ENCODE data around the gene SLC6A20.

Gene SLC6A20

DNA sequence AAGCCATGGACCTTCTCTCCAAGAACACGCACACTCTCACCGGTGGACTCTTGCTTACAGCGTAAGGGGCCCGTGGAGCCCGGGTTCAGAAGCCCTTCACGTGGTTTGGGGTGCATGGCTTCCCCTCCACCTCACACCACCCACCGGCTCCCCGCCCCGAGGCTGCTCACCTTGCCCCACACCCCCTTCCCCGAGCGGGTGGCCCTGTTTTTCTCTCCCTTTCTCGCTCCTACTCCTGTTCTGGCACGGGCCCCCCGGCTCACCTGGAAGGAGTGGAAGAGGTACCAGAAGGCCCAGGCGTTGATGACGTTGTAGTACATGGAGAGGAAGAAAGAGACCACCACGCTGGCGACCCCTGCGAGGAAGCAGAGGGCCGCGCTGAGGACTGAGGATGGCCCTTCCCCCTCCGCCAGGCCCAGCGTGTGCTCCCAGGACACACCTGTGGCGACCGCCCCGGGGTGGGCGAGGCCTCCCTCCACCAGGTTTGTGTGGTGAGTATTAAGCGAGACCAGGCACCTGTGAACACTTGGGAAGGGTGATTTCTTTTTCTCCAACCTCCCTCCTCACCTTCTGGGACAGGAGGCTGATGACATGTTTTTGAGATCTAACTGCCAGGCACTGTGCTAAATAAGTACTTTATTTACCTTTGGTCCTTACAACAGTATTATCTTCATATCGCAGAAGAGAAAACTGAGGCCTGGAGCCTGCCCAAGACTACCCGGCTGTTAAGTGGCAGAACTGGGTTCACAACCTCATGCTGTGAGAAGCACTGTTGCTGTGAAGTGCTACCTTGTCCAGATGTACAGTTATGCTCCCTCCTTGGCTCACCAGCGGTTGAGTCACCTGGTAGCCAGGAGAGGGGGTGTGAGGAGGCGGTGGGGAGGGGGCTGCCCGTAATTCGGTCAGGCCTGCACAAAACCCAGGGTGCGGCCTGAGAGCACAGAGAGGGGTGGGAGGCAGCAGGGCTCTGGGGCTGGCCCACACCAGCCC is 16.3 kb downstream of the SLC6A20 start:
- no peak for DNase-seq (ENCODE audit: low read depth in 2 of 2)

DNA sequence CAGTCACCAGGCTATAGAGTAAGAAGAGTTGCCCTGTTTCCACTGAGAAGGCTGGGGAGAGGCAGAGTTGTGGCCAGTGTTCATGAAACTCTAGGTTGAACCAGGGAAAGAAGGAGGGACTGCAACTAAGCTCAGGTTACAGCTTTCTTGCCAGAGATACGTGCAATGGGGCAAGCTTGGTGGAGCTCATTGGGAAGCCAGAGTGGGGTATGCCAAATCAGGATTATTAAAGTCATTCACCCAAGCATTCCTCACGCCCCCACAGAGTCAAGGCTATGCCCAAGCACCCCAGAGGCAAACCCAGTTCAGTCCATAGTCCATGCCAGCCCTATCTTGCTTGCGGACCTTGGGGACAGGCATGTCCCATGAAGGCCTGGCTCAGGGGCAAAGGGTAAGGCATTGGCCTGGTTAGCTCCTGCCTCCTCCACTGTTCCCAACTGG is 17.6 kb downstream of the SLC6A20 start:
- no peak for DNase-seq (ENCODE audit: low read depth in 2 of 2)

DNA sequence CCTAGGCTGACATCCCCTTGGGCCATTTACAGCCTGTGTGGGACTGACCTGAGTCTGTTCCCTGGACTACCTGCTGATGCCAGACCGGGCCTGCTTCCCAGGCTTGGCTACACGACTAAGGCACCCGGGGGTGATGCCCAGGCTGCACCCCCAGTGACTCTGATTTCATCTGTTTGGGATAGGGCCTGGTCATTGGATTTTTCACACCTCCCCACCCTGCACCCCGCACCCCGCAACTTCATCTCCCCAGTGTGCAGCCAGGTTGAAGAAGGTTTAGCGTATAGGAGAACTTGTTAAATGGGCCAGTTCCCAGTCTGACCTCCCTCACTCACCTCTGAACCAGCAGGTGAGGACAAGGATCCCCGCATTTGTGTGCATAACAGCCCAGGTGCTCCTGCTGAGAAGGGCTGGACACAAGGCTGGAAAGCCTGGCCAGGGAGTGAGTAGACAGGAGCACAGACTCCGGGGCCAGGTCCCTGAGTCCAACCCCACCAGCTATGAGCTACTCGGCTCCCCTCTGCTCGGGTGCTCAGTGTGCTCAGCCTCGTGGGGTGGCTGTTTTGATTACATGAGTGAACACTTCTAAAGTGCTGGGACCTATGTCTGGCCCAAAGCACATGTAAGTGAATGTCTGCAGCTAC is 18.5 kb downstream of the SLC6A20 start:
- DNase-seq (ENCODE audit: low read depth in 2 of 2): no peak

DNA sequence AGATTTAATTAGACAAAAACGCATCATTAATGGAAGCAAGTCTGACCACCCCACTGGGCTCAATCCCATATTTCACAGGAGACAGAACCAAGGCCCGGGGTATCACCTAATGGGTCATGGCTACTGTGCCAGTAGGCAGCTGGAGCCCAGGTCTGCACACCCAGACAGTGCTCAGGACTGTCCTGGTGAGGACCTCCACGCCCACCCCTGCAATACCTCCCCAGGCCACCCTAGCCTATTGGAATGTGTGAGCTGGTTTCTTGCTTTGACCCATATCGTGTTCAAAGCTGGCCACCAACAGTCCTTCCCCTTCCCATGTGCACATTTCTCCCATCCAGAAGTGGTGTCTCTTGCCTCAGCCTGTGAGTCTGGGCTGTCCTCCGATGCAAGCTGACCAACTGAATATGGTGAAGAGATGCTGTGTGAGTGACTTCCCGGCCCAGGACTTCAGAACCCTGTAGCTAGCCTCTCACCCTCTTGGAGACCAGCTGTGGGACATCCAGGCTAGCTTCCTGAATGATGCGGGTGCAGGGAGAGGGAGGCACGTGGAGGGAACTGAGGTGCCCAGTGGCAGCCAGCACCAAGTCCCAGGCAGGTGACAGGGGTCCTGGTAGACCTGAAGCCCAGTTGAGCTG is 19.1 kb downstream of the SLC6A20 start:
- DNase-seq (ENCODE audit: low read depth in 2 of 2): no peak

DNA sequence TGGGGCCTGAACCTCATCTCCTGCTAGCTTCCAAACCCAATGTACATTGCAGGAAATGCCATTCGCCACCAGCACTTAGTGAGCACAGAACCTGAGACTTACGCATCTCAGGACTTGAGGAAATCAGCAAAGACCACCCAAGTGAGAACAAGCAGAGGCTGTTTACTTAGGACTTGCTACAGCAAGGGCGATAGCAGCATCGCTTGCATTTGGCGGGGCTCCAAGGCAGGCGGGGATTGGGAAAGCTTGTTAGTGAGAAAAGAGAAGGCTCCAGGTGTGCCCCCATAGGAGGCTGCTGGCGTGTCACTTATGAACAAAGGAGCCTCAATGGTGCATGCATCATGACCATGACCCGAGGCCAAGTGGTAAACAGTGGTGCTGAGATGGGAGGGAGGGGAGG is 19.7 kb downstream of the SLC6A20 start:
- DNase-seq (ENCODE audit: low read depth in 2 of 2): no peak

DNA sequence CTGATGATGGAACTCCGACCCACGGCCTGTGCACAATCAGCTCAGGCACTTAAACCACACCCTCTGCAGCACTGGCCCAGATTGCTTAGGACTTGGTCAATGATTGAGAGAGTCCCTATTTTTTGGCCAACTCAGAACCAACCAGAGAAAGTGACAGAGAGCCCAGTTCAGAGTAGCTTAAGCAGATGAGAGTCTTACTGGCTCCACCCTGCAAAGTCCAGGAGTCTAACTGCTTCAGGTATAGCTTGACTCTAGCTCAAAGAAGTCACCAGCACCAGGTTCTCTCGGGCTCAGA is 20.1 kb downstream of the SLC6A20 start:
- no peak for DNase-seq (ENCODE audit: low read depth in 2 of 2)

DNA sequence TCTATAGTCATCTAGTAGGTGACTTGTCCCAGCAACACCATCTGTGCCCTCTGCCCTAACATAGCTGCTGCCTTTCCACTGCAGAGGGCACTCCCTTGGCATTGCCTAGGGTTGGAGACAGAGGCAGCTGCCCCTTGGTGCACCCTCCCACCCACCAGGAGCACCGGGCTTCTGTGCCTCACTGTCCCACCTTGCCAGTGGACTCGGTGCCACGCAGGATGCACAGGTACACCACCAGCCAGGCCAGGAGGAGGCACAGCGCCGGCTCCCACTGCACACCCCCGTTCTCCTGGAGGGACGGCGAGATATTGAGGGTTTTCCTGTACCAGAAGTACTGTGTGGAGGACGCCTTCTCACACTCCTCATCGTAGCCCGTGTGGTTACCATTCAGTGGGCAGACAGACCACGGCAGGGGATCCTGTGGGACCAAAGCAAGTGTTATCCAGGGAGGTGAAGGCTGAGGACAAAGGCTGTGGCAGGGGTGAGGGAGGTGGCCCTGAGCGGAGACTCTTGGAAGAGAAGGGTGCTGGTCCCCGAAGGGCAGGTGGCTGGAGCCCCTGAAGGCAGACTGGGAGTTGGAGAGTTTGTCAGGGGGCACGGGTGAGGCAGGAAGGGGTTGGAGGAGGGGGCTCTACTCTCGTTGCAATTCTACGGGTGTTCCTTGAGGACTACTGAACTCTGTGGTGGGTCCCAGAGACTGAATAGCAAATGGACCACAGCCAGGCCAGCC is 20.6 kb downstream of the SLC6A20 start:
- no peak for DNase-seq (ENCODE audit: low read depth in 2 of 2)

DNA sequence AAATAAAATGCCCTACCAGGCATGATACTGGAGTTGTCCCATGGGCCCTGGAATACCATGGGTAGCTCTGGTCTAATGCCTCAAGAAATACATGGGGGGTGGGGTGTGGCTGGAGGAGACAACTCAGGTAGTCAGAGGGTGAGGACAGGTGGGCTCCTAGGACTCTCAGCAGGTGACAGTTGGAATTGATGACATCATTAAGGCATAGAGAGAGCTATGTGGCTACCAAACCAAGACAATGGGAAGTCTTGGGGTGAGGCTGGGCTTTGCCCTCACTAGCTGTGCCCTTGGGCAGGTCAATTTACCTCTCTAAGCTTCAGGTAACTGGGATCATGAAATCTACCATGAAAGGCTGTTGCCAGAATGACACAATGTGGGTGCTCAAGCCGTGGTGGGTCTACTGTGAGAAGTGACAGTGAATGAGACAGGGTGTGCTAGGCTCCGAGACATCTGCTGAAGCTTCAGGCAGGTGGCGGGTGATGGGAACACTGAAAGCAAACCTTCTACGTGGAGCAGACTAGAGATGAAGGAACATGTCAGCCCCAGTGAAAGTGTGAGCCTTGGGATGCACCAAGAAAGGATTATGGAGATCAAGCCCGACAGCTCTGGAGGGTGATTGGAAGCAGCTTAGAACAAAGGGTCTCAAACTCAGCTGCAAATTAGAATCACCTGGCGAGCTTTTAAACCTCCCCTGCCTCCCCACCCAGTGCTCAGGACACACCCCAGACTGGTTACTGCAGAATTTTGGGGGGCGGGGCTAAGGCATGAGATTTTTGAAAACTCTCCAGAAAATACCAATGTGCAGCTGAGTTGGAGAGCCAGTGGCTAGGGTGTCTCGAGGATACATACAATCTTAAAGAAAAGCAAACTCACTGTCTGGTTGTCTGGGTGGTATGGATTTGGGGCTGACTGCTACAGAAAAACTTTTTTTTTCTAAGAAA is 21.5 kb downstream of the SLC6A20 start:
- DNase-seq (ENCODE audit: low read depth in 2 of 2): no peak

DNA sequence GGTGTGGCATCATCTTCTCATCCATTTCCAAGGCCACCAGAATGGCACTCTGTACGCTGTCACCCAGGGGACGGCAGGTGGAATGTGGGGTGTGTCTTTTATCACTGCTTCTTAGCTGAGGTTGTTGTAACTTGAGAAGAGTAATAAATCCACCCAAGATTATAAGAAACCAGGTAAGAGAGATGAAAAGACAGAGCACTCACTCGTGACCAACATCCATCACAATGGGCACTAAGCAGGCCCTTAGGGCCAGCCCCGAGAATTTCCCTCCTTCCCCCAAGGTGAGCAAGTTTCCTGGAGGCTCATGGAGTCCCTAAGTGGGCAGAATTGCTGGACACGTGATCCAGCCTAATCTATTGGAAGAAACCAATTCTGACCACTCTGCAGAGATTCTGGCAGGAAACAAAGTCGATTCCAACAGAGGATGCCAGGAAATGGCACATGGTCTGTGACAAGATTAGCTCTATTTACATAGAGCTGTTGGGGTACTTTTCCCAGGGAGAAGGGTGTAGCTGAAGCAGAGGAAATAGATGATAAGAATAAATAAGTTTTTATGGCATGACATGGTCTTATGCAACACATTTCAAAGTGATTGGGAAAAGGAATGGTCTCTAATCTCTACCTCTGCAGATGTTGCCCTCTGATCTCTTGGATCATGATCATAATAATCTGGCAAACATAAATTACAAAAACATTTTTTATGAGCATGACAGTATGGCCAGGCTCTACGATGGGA is 22.5 kb downstream of the SLC6A20 start:
- no peak for DNase-seq (ENCODE audit: low read depth in 2 of 2)

DNA sequence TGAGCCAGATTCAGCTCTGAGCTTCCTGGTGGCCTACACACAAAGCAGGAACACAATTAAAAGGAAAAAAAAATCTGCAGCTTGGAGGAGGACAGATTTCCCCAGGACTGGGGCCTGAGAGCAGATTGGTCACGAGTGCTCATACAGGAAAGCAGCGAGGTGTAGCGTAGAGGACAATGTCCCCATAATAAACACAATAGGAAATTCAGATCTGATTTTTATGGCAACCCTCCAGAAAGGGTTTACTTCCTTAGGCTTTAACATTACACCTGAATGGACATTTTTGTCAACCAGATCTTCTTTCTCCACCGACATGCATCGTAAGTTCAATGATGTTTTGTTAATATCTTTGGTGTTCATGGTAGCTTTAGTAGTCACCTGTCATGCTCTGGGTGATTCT is 23.3 kb downstream of the SLC6A20 start:
- no peak for DNase-seq (ENCODE audit: low read depth in 2 of 2)

DNA sequence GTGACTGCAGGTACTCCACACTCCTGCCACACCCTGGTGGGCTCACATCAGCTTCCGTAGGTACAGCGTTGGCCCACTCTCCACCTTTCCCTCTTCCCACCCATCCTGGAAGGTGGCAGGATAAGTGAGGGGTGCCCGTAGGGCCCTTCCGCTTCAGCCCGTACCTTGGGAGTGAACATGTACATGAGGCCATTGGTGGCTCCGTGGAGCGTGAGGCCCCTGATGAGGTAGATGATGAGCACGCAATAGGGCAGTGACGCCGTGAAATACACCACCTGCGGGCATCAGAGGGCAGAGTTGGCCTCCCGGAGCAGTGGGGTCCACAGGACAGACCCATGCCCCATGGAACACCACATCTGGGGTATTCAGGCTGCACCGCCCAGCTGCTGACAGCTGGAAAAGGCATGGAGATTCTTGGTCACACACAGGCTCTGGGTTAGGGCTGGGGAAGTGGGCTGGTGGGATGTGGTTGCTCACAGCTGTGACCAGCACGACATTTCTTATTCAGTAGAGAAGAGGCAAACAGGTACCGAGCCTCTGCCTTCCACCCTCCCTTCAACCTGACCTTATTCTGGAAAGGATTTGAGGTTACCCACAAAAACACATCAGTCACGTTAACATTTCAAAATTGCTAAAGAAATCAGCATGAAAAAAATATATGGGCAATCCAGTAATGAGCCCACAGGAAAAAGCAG is 23.8 kb downstream of the SLC6A20 start:
- no peak for DNase-seq (ENCODE audit: low read depth in 2 of 2)

DNA sequence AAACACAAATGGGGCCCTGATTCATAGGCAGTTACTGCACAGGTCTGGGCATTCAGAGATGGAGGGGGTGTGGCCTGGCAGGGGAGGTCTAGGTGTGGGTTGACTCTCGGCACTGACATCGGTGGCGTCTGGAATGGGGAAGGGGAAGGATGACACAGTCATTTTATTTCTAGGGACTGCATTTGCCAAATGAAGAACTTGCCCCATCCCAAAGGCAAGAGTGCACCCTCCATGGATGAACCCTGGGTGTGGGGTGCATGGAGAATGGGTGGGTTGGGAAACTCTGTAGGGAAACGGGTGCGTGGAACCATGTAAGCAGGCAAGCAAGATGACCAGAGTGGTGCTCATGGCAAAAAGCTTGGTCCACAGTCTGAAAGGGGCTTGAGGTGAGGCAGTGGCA is 24.5 kb downstream of the SLC6A20 start:
- DNase-seq (ENCODE audit: low read depth in 2 of 2): no peak

DNA sequence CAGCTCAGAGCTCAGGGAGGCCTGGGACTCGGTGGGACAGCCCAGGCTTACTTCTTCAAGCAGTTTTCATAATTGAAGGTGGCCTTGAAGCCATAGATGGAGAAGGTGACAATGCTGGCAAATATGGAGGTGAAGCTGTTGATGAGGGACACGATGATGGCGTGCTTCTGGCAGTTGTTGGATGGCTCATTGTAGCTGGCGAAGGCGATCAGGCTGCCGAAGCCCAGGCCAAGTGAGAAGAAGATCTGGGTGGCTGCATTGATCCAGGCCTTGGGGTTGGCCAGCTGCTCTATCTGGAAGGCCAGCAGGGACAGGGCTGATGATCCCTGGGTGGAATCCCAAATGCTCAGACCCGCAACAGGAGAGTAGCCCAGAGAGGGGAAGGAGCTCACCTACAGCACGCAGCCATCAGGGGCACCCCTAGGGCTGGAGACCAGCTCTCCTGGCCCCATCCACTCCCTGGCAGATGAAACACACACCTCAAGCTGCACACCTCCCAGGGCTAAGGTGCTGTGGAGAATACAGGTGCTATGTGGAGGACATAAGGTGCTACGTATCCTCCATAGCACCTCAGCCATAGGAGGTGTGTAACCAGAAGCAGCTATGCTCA is 25.1 kb downstream of the SLC6A20 start:
- DNase-seq (ENCODE audit: low read depth in 2 of 2): no peak

DNA sequence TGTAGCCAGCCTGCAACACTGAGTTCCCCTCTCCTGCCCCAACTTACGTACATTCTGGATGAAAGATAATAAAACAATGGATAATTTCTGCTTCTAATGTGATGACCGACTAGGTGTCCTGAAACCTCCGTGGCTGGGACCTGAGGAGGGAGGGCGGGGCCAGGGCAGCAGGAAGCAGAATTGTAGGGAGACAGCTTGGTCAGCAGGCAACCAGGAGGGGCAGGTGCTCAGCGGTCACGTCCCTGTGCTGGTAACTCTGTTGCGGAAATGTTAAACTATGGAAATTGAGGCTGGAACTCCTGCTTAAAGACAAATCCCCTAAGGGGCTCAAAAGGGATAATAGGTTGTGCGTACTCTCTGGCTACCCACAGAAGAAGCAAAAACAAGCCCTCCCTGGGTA is 30.4 kb downstream of the SLC6A20 start:
- DNase-seq (ENCODE audit: low read depth in 2 of 2): no peak

DNA sequence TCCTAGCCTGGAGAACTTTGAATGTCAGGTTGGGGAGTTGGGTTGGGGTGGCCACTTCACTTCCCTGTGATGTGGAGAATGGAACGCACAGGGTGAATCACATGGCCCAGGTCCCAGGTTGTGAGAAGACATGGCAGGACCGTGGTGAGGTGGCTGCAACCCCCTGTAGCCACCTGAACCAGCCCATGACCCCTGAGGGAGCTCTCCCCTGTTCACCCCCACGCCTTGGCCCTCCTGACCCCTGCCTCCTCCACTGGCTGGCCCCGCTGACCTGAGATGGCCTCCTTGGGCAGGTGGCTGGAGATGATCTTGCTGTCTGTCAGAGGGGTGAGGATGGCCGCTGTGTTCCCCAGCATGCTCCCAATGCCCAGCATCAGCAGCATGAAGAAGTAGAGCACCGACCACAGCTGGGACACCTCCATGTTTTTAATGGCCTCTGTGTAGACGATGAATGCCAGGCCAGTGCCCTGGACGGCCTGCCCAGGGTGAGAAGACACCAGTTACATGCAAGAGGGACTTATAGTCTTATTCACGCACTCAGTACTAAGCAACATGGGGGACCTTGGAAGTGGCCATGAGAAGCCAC is 31.0 kb downstream of the SLC6A20 start:
- DNase-seq (ENCODE audit: low read depth in 2 of 2): no peak

DNA sequence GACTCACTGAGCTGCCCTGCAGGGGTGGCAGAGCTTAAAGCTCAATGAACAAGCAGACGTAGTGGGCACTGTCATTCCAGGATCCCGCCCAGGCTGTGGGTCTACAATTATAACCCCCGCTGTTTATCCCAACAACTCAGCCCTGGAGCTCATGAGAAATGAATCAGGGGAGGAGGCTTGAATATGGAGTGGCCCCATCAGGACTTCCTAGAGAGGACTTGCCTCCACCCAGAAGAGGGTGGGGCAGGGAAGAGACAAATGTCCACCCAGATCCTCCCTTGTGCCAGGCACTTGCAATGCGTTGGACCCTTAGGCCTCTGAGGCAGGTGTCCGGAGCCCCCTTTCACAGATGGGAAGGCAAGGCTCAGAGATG is 33.0 kb downstream of the SLC6A20 start:
- DNase-seq (ENCODE audit: low read depth in 2 of 2): no peak

DNA sequence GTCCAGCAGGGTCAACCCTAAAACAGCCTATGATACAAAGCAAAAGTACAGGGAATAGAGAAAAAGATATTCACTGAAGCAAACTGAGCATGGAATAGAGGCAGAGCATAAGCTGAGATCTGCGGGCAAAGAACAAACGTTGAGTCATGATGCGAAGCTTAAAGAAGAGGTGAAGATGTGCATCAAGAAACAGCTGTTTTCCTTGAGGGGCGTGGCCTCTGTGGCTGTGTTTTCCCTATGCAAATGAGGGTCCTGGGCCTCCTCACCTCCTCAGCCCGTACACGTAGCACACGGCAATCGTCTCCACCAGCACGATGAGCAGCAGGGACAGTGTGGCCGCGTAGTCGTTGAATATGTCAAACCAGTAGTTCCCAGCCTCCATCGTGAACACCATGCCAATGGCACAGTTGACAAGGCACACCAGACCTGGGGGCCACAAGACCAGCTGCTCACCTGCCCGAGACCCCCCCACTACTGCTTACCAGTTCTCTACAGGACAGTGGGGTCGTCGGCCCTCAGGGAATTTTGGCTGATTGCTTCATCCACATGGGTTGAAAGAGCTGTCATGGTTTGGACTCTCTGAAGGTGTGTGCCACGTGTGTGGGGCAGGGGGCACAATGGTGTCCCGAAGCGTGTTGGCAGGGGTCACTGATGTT is 33.6 kb downstream of the SLC6A20 start:
- no peak for DNase-seq (ENCODE audit: low read depth in 2 of 2)

DNA sequence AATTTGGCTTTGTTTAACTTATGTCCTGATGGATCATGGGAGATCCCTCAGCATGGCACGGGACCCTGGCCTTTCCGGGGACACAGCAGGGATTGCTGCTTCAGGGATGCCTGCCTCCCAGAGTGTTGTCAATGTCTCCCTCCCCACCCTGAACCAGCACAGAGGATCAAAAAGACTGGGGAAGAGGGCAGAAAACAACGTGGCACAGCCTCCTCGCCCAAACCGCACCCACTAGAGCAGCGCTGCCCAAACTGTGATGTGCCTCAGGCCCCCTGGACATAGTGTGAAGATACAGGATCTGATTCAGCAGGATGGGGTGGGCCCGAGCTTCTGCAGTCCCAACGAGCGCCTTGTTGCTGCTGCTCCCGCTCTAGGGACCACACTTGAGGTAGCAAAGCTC is 34.5 kb downstream of the SLC6A20 start:
- no peak for DNase-seq (ENCODE audit: low read depth in 2 of 2)
